Activated CD8-positive, alpha-beta T cell treated with anti-CD3 and anti-CD28 coated beads for 36 hours (primary cell): ENCODE results near the gene GMPPB. TPM values are rescaled to one million over a fixed set of nuclear protein-coding genes. Genes with fewer than 3 reads are reported as not detected.

ENCODE experiments used
- ATAC-seq: fragments of 200-7000 bp; cut with Tn5 transposase; one replicate; pipeline ENCODE4 v1.10.0; 2021; ENCODE audit warnings: mild to moderate bottlenecking, moderate library complexity
- CTCF ChIA-PET: fragments of 350-600 bp; sonication (Branson Sonifier 250); formaldehyde crosslinking; loops from one replicate; lab custom pipeline; 2021; ENCODE audit warnings: antibody characterized with exemption; lab: Charles Lee
- POLR2A ChIA-PET: fragments of 350-600 bp; sonication (Branson Sonifier 250); formaldehyde crosslinking; loops from one replicate; lab custom pipeline; 2021; ENCODE audit warnings: antibody characterized with exemption; lab: Charles Lee
- DNase-seq: peaks from one replicate; pipeline ENCODE4 v3.0.0-alpha.2; 2020
- H3K27ac Mint-ChIP-seq: one replicate; pipeline ENCODE4 v1.8.0; 2021; ENCODE audit warnings: mild to moderate bottlenecking, mixed read lengths
- H3K27me3 Mint-ChIP-seq: one replicate; pipeline ENCODE4 v1.8.0; 2021; ENCODE audit warnings: mixed read lengths
- H3K36me3 Mint-ChIP-seq: one replicate; pipeline ENCODE4 v1.8.0; 2021; ENCODE audit warnings: low read depth, mixed read lengths
- H3K4me1 Mint-ChIP-seq: one replicate; pipeline ENCODE4 v1.8.0; 2021; ENCODE audit warnings: low read depth, mixed read lengths
- H3K4me3 Mint-ChIP-seq: one replicate; pipeline ENCODE4 v1.8.0; 2021; ENCODE audit warnings: mild to moderate bottlenecking, moderate library complexity, mixed read lengths
- H3K9me3 Mint-ChIP-seq: one replicate; pipeline ENCODE4 v1.8.0; 2021; ENCODE audit warnings: mixed read lengths
- CTCF ChIP-seq: fragments of 200-600 bp; IDR thresholded peaks from one replicate; pipeline ENCODE4 v1.8.0; 2022; ENCODE audit warnings: antibody characterized with exemption, mild to moderate bottlenecking
- intact Hi-C: fragments of 100-400 bp; cut with micrococcal nuclease; formaldehyde crosslinking; loops from one replicate; pipeline ENCODE4 v1.10.0; 2022
- total RNA-seq, 2 experiments: library from RNA; stranded (reverse); gene quantifications; one replicate each; pipeline ENCODE4 v1.2.3, GENCODE V29; 2021

Gene GMPPB
- total RNA-seq, 2 experiments from 2014 or later: 34.7 to 35.2 TPM

DNA sequence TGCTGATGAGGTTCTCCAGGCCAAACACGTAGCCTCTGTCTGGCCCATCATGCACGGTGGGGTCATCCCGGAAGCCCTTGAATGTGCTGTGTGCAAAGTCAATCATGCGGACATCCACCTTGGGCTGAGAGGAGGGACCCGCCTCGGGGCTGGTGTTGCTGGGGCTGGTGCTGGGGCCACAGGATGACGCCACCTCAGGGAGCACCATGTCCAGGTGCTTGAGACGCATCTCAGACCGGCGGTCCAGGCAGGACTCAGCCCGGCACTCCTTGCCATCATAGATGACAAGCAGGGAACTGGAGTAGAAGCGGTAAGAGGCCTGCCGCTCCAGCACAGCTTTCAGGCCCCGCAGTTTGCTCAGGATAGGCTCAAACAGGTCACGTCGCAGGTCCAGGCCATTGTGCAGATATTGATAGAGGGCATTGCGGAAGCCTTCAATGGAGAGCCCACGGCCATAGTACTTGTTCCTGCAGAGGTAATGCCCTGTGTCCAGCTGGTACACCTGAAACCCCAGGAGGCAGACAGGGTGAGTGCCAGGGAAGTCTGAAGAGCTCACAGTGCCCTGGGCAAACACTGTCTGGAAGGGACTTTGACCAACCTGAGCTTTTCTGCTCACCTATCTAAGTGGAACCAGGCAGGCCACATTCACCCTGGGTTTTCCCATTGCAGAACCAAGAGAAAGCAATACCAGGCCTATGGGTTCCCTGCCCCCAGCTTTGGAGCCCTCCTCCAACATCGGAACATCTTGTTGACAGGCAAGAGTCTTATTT lies 3.6 kb upstream of the GMPPB start:
- Mint-ChIP-seq H3K27me3 (no peaks in the 10 kb centered on the region), H3K4me3 (no peak overlapping the region), H3K27ac (no peak overlapping the region), H3K36me3 (peaks cover 13% of the 10 kb centered on the region), H3K4me1 (peaks cover 9% of the 10 kb centered on the region), H3K9me3 (no peaks in the 10 kb centered on the region)
- DNase-seq (no peak), ATAC-seq (no peak)
- POLR2A ChIA-PET: interaction anchor here (1.4 to 1.6 kb wide), 2 partner anchors 9 to 17 kb away, joined by 3 to 4 read pairs; no protein-coding TSS in a partner anchor
- no peak for TF ChIP-seq CTCF
- CTCF ChIA-PET: interaction anchor here (1.5 kb wide), 1 partner anchor 9 kb away, joined by 3 read pairs; no protein-coding TSS in a partner anchor
- intact Hi-C loops: no loop called here

GRCh38 chr3:49725906-49726681 lies 2.3 kb upstream of the GMPPB start:
- Mint-ChIP-seq H3K27me3 (no peaks in the 10 kb centered on the region), H3K4me3 (no peak overlapping the region), H3K9me3 (no peaks in the 10 kb centered on the region), H3K27ac (no peak overlapping the region), H3K36me3 (peaks cover 19% of the 10 kb centered on the region), H3K4me1 (peaks cover 12% of the 10 kb centered on the region)
- no peak for DNase-seq
- POLR2A ChIA-PET: interaction anchor here (1.4 to 1.6 kb wide), 2 partner anchors 8 to 19 kb away, joined by 3 to 4 read pairs; no protein-coding TSS in a partner anchor
- intact Hi-C loops: no loop called here
- CTCF ChIA-PET: interaction anchor here (0.7 to 1.5 kb wide), 3 partner anchors 7 to 186 kb away, joined by 3 read pairs; no protein-coding TSS in a partner anchor
- no peak for TF ChIP-seq CTCF
- no peak for ATAC-seq

DNA sequence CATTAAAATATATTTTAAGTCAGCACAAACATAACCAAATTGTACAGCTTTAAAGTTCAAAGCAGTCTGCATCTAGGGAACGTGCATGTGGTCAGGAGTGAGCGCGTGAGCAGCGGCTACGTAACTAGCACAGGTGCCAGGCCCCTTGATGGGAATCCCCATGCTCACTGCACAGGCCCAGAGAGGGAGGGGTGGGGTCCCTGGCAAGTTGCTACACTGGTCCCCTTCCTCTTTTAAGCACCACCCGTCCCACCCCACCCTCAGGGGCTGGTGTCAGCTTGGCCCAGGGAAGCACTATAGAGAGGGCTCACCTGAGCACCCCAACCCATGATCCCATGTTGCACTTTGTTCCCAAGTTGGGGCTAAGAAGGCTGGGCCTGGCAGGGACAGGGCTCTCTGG lies 835 bp upstream of the GMPPB start:
- ATAC-seq: no peak
- peak; percentile 69 for DNase-seq
- peaks cover 18% of the 10 kb centered on the region for H3K4me1 Mint-ChIP-seq
- no peaks in the 10 kb centered on the region for H3K27me3 Mint-ChIP-seq
- intact Hi-C loops: no loop called here
- H3K36me3 Mint-ChIP-seq: peaks cover 19% of the 10 kb centered on the region
- no peak for TF ChIP-seq CTCF
- peak overlapping the region; percentile 97 for H3K27ac Mint-ChIP-seq
- H3K4me3 Mint-ChIP-seq: peak overlapping the region; percentile 92
- H3K9me3 Mint-ChIP-seq: no peaks in the 10 kb centered on the region
- POLR2A ChIA-PET: interaction anchor here (1.0 to 7.6 kb wide), 6 partner anchors 8 to 215 kb away, joined by 3 to 40 read pairs (median 4); partner anchors contain the start of genes IP6K1 and RBM6
- CTCF ChIA-PET: interaction anchor here (1.3 to 1.4 kb wide), 3 partner anchors 23 to 185 kb away, joined by 5 read pairs; partner anchors contain the start of gene INKA1

DNA sequence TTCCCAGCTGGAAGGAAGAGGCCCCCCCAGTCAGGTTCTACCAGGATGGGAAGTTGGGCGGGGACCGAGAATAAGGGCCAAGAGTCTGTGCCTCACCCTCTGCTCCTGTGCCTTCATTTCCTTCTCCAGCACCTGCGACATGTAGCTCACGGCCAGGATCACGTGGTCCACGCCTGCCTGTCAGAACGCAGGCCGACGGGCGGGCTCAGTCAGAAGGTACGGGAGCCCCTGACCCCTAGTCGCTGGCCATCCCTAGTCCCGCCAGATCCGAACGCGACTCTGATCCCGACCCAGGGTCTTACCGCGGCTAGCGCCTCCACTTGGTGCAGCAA lies 489 bp downstream of the GMPPB start:
- Mint-ChIP-seq H3K9me3 (no peaks in the 10 kb centered on the region), H3K36me3 (peaks cover 19% of the 10 kb centered on the region), H3K27me3 (no peaks in the 10 kb centered on the region), H3K27ac (peak overlapping the region; percentile 97), H3K4me1 (peaks cover 26% of the 10 kb centered on the region), H3K4me3 (peak overlapping the region; percentile 92)
- peak; percentile 11 for ATAC-seq
- intact Hi-C loops: no loop called here
- POLR2A ChIA-PET: interaction anchor here (0.9 to 7.6 kb wide), 7 partner anchors 9 to 217 kb away, joined by 3 to 40 read pairs (median 4); partner anchors contain the start of gene RBM6
- CTCF ChIA-PET: interaction anchor here (1.3 to 1.4 kb wide), 3 partner anchors 21 to 183 kb away, joined by 5 read pairs; partner anchors contain the start of gene INKA1
- DNase-seq: peak; percentile 80
- no peak for TF ChIP-seq CTCF
